Stromal cell of bone marrow (primary cell): ENCODE results near the gene VAT1.
"Not testable (repeated sequence)": the region's sequence is repeated elsewhere in the genome, so short reads cannot be mapped to it uniquely, and the experiment has no call there.

Source experiments
- DNase-seq: peaks from one replicate; pipeline ENCODE4 v3.0.0-alpha.2; 2012; ENCODE audit warnings: low read depth

VAT1 gene

GRCh38 chr17:42973323-42973722 lies 48.9 kb downstream of the VAT1 start:
- DNase-seq: not testable (repeated sequence)

GRCh38 chr17:42971589-42971988 lies 50.6 kb downstream of the VAT1 start:
- no peak for DNase-seq

- no peak for DNase-seq
Observed at GRCh38 chr17:42969001-42969581, 53.1 kb downstream of the VAT1 start.

- DNase-seq: no peak
Observed at GRCh38 chr17:42967925-42968324, 54.3 kb downstream of the VAT1 start.
